ENCODE data around the gene IRAK4.

DNA sequence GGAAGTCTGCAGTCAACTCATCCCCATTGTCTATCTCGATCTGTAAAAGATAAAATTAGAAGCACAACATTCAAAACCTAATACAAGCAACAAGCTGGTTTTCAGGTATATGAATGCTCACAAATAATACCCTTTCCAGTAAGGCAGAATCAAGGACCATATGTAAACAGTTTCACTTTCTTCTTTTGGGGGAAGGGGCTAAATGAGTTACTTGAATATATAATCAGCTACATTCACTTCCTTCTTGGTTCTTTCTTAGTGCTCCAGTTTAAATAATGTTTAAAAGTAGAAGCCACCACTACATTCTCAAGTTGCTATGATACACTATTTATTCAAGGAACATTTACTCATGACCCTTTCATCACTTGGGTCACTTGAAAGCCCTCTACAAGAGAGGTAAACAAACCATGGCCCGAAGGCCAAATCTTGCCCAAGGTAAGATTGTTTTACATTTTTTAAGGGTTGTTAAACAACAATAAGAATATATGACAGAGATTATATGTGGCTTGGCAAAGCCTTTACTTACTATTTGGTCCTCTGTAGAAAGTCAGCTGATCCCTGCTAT is 37.0 kb downstream of the IRAK4 start:
- TF ChIP-seq, protein P1, sequence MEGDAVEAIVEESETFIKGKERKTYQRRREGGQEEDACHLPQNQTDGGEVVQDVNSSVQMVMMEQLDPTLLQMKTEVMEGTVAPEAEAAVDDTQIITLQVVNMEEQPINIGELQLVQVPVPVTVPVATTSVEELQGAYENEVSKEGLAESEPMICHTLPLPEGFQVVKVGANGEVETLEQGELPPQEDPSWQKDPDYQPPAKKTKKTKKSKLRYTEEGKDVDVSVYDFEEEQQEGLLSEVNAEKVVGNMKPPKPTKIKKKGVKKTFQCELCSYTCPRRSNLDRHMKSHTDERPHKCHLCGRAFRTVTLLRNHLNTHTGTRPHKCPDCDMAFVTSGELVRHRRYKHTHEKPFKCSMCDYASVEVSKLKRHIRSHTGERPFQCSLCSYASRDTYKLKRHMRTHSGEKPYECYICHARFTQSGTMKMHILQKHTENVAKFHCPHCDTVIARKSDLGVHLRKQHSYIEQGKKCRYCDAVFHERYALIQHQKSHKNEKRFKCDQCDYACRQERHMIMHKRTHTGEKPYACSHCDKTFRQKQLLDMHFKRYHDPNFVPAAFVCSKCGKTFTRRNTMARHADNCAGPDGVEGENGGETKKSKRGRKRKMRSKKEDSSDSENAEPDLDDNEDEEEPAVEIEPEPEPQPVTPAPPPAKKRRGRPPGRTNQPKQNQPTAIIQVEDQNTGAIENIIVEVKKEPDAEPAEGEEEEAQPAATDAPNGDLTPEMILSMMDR (IDR thresholded peaks at IDR 0.05; ENCODE audit: insufficient read depth, low read depth, low read length): no peak
- TF ChIP-seq EZH2 (IDR thresholded peaks at IDR 0.05; ENCODE audit: insufficient read depth, low read length): no peak

Data from astrocyte (in vitro differentiated cells and primary cell).